CD4-positive, alpha-beta T cell treated with Interleukin-4 for 1 hour (primary cell): ENCODE measurements around the gene WDFY2.

Source experiments
- DNase-seq, 2 donors: peaks; one replicate each; pipeline ENCODE4 v3.0.0-alpha.2; 2020 to 2022

The WDFY2 gene

GRCh38 chr13:51773515-51773914 lies 189.3 kb downstream of the WDFY2 start:
- DNase-seq, result no peak

- DNase-seq, result no peak
These were observed 191.9 kb downstream of the WDFY2 start for GRCh38 chr13:51776179-51776578.

- no peak for DNase-seq
These were observed 193.7 kb downstream of the WDFY2 start for GRCh38 chr13:51777921-51778320.

DNA sequence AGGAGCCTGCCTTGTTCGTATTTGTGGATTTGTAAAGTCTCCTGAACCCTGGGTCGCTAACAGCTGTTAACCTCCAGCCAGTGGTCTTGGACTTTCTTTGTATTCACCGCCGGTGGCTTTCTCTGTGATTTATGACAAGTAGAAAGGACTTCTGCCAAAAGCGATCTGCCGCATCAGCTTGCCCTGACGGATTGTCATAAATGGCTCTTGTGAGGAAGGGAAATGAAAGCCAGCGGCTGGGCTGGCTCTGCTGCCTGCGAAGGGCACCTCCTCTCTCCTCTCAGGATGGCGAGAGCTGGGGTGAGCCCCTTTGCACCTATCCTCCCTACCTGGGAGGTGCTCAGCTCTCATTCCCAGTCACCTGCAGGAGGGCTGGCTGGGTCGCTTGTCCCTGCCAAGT lies 194.1 kb downstream of the WDFY2 start:
- DNase-seq, result no peak

- no peak for DNase-seq
These were observed 195.8 kb downstream of the WDFY2 start for GRCh38 chr13:51780099-51780498.

GRCh38 chr13:51781246-51782022 lies 197.2 kb downstream of the WDFY2 start:
- DNase-seq, result no peak

GRCh38 chr13:51782026-51782710 lies 197.9 kb downstream of the WDFY2 start:
- no peak for DNase-seq

DNA sequence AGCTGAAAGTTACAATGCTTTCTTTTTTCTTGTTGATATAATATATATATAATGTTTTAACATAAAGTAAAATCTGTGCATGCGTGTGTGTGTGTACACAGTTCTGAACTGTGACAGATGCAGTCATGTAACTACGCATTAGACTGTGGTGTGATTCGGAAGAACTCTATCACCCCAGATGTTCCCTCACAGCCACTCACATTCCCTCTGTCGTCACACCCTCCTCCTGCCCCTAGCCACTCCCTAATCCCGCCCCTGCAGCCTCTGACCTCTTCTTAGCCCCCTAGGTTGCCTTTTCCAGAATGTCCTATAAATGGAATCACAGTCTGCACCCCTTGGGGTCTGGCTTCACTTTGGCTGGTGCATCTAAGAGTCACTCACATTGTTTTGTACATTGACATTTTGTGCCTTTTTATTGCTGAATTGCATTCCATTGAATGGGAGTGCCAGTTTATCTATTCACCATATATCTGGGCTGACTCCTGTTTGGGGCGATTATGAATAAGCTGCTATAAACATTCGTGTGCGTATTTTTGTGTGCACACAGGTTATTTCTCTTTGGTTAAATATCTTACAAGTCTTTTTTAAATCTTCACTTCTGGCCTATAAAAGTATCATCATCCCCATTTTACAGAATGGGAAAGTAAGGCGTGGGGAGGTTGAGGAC lies 199.3 kb downstream of the WDFY2 start:
- DNase-seq, result no peak

DNA sequence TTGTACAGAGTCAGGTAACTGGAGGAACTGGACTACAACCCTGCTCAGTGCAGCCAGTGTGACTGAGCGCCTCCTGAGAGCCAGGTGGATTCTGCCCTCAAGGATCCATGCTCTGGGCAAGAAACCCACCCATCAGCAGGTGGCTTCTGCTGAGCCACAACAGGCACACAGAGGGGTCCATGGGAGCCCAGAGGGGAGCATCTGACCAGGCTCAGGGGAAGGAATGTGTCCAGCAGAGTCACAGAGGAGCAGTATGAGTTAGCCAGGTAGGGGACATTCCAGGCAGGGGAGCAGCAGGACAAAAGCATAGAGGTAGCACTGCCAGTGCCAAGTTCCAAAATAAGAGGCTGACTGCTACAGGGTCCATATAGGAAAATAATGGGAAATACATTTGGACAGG lies 199.8 kb downstream of the WDFY2 start:
- no peak for DNase-seq

- DNase-seq, result no peak
These were observed 201.6 kb downstream of the WDFY2 start for GRCh38 chr13:51785712-51786424.

DNA sequence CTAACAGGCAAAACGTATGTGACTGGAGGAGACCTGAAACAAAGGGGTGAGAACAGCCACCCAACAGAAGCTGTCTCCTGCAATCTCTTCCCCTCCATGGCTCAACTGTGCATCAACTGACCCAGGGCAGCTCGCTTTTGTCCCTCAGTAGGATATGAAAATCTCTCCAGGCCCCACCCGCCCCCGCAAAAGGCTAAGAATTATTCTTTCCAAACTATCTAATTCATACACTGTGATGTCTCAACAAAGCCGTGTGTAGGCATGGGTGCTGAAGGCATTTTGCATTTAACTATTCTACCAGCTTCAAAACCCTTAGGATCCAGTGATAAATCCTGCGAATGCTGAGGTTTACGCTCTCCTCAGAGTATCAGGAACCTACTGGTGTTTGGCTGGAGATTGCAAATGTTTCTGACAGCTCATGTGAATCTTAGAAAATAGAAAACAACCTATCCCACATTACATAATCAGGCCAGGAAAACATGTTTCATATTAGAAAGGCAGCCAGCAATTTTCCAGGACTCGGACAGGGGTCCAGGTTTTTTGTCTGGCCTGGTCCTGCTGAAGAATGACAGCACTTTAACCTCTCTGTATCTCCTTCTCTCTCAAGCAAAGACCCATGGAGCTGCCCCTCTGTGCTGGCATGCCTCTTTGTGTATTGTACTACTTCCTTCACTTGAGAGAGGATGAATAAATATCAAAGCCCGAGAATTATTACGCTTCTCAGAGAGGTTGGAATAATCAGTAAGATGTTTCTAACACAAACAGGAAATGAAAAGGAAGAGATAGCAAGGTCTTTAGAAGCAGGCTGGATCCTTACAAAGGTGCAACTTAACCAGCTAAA lies 202.4 kb downstream of the WDFY2 start:
- no peak for DNase-seq

DNA sequence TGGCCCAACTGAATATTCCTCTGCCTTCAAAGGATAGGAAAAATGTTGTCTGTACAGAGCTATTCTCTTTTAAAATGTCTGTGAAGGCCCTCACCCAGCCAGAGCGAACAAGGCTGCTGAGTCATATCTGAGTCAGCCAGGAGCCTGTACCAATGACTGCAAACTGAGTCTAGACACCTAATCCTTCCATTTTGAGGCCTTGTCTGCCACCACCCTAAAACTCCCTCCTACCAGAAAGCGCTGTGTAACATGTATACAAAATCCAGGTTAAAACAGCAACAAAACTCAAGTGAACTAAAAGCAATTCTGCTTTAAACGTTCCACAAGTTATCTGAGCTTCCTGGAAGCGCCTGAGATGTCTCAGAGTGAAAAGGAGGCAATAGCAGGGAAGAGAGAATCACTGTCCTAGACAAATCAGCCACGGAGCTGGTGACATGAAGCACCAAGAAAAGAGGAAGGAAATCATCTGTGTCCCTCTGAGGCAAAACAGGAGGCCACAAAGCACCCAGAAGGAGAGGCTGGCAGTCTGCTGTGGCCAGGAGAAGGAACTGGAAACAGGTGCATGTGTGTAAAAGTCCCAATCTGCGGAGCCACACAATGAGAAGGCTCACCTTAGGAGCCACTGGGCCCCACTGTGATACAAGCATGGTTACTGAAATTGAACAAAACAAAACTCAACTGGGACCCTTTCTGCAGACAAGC lies 209.5 kb downstream of the WDFY2 start:
- peak in 1 of 2 donors; percentile 62 for DNase-seq

DNA sequence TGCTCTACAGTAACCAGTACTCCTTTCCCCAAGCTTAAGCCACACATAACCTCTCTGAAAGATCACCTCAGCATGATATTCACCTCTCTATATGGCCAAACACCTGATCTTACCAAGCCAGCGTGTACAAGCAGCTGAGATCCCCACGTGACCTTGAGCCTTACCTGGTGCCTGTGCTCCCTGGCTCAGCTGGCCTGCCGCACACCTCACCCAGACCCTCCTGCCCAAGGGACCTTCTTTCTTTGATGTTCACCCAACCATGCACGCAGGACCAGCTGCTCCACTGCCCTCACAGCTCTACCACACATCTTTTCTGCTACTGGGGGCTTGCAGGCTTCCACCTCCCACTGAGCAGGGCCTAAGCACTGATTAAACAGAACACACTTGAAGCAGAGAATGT lies 210.7 kb downstream of the WDFY2 start:
- DNase-seq, result no peak

- no peak for DNase-seq
These were observed 211.2 kb downstream of the WDFY2 start for GRCh38 chr13:51795419-51795818.

- no peak for DNase-seq
These were observed 212.3 kb downstream of the WDFY2 start for GRCh38 chr13:51796546-51796945.

DNA sequence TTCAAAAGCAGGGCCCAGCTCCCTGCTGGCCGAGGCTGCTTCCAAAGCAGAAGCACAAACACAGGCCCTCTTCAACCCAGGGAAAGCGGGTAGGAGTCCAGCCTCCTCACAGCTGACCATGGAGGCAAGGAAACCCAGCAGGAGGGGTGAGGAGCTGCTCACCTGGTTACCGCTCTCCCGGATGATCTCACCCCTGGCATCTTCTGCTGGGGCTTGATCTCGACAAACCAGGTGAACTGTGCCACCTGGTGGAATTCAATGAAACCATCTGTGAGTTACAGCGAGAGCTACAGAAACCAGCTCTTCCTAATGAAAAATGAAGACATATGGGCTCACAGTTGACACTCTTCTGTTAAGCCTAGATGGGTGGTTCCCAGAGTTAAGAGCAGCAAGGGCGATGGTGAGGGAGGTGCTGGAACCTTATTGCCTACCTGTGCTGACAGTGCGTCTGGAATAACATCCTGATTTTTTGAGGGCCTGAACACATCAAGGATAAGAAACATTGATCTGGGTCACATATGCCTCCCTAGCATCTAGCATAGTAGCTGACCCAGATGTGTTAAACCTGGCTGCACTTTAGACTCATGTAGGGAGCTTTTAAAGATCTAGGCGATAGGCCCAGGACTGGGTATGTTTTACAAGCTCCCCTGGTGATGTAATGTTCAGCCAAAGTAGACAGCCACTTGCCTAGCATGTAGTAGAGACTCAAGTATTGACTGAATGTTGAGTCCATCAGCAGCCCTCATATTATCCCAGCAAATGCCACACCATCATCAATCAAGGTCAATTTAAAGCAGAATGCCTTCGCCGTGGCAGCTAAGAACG lies 213.6 kb downstream of the WDFY2 start:
- DNase-seq, result peak; percentile 71 to 77

DNA sequence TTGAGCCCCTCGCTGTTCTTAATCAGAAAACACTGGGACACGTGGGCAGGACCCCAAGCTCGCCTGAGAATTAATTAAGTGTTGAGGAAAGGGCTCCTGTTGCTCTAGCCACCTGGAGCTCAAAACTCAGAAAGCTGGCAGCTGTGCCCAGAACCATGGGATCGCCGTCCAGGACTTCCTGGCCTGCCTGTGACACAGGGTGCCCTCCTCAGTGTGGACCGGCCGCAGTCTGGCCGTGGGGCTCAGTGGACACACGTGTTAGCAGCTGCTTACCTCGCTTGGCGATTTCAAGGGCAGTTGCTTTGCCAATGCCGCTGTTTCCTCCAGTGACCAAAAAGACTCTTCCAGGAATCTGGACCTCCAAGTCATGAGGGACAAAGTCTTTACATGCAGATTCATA lies 215.0 kb downstream of the WDFY2 start:
- no peak for DNase-seq

GRCh38 chr13:51800486-51800885 lies 216.2 kb downstream of the WDFY2 start:
- no peak for DNase-seq

DNA sequence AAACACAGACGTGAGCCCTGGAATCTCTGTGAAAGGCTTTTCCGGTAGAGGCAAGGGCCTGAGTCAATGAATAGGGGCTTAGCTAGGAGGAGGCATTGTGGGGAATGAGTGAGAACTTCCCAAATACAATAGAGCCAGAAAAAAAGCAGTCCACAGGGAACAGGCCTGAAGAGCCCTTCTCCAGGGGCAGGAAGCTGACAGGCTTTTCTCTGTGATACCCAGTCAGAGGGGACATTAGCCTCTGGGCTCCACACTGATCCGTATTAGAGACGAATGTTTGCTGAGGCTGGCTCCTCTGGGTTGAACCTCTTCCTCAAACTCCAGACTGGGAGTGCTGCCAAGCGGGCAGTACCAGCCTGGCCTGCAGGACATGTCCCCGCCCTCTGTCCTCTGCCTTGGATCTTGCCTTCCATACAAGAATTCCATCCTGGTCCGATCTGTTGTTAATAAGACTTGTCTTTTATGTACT lies 217.4 kb downstream of the WDFY2 start:
- no peak for DNase-seq

GRCh38 chr13:51802631-51803418 lies 218.6 kb downstream of the WDFY2 start:
- peak in 1 of 2 donors; percentile 42 for DNase-seq
